Loucy (cell line): ENCODE measurements around the gene SCYL2.
"Not testable (repeated sequence)": the region's sequence is repeated elsewhere in the genome, so short reads cannot be mapped to it uniquely, and the experiment has no call there.

Experiments used
- CTCF ChIP-seq: fragments of 200-600 bp; sonication (generic); conservative IDR thresholded peaks from 2 replicates; pipeline ENCODE4 v1.5.1; 2014; ENCODE audit warnings: mild to moderate bottlenecking, antibody characterized with exemption, low read length
- EZH2phosphoT487 ChIP-seq: fragments of 200-600 bp; IDR thresholded peaks from 2 replicates; pipeline ENCODE4 v1.6.1; 2018; ENCODE audit warnings: antibody characterized with exemption, mild to moderate bottlenecking, moderate library complexity, borderline replicate concordance

GRCh38 chr12:100304334-100304733 is 37.4 kb downstream of the SCYL2 start:
- not testable (repeated sequence) for TF ChIP-seq CTCF, EZH2phosphoT487
